GM21786 (cell line): Measurements from ENCODE around the gene CALHM6.

Experiments
- ATAC-seq: cut with Tn5 transposase; IDR thresholded peaks from one replicate; pipeline ENCODE4 v1.9.1; 2021; ENCODE audit not compliant: unreplicated experiment

CALHM6 gene

DNA sequence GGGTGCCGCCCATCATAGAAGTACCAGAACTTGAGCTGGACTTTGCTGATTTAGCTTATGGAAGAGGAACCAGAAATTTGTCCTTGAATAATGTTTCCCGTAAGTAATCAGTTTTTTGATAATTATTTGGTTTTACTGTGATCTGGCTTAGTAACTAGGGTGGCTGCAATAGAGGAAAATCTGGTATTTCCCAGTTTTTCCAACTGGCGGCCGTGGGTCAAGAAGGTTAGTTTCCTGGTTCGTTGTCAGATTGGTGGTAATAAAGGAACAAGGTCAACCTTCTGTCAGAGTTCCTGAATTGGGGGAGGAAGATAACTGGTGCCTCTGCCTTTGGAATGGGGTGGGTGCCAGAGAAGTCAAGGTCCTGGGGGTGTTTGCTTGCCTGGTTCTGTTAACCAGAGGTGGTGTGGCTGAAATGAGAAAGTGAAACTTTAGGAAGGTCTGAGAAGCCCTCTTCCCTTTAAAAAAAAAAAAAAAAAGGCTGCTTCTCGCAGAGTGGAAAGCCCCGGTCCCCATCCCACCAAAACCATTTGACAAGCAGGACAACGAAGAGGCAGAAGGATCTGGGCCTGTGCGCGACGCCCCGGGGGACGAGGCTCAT, at the start of gene CALHM6:
Gene CALHM6, plus strand, starts transcription at position 45 of the 601 bp plus-strand sequence. Its CDS starts 555 bp downstream, at position 600.
- ATAC-seq: no peak

- ATAC-seq: no peak
Observed at GRCh38 chr6:116412270-116412669, 48.9 kb upstream of the CALHM6 start.

- no peak for ATAC-seq
Observed at GRCh38 chr6:116413357-116413756, 47.8 kb upstream of the CALHM6 start.

DNA sequence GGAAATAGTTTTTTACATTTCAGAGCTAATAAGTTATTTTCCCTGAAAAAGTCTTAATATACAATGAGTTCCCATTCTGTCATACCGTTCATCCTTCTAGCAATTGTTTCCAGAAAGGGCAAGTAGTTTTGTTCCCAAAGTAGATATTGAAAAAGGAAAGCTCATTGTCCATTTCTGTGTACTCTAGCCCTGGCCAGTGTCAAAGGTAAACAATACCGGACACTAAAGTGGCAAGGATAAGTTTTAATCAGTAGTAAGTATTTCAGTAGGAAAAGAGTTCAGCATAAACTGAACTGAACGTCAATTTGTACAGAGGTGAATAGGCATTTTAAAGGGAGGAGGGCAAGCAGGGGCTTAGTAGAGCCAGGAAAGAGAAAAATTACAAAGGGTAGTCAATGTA, 43.5 kb upstream of the CALHM6 start:
- ATAC-seq: no peak

GRCh38 chr6:116419069-116419786, 41.9 kb upstream of the CALHM6 start:
- ATAC-seq: no peak

DNA sequence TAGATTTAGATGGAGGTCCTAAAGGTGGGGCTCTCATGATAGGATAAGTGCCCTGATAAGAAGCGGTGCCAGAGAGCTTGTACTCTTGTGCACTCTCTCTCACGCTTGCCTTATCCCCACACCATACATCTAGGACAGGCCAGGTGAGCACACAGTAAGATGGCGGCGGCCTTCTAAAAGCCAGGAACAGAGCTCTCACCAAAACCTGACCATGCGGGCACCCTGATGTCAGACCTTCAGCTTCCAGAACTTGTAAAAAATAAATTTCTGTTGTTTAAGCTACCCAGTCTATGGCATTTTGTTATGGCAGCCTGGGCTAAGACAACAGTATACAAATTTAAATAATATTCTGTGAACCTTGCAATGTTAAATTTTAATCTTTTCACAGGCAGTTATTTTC, 40.8 kb upstream of the CALHM6 start:
- ATAC-seq: no peak

GRCh38 chr6:116422238-116422637, 38.9 kb upstream of the CALHM6 start:
- ATAC-seq: no peak

- no peak for ATAC-seq
Observed at GRCh38 chr6:116424001-116424400, 37.2 kb upstream of the CALHM6 start.

DNA sequence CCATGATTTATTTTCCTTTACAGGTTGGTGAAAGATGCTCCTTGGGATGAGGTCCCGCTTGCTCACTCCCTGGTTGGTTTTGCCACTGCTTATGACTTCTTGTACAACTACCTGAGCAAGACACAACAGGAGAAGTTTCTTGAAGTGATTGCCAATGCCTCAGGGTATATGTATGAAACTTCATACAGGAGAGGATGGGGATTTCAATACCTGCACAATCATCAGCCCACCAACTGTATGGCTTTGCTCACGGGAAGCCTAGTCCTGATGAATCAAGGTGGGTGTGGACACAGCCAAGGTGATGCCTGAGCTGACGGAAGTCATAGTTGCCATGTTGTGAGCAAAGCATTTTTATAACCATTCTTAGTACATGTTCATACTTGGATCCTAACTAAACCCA, 34.6 kb upstream of the CALHM6 start:
- no peak for ATAC-seq

GRCh38 chr6:116429111-116429510, 32.1 kb upstream of the CALHM6 start:
- ATAC-seq: no peak

DNA sequence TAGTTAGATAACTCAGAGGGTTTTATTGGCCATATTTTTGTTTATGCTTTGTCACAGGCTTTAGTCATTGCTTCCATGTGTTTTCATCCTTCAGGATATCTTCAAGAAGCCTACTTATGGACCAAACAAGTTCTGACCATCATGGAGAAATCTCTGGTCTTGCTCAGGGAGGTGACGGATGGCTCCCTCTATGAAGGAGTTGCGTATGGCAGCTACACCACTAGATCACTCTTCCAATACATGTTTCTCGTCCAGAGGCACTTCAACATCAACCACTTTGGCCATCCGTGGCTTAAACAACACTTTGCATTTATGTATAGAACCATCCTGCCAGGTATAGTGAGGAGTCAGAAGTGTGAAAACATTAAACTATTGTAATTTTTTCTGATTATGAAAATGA, 30.3 kb upstream of the CALHM6 start:
- ATAC-seq: no peak

GRCh38 chr6:116431964-116432595, 29.1 kb upstream of the CALHM6 start:
- ATAC-seq: no peak

GRCh38 chr6:116433206-116433712, 27.9 kb upstream of the CALHM6 start:
- ATAC-seq: no peak

DNA sequence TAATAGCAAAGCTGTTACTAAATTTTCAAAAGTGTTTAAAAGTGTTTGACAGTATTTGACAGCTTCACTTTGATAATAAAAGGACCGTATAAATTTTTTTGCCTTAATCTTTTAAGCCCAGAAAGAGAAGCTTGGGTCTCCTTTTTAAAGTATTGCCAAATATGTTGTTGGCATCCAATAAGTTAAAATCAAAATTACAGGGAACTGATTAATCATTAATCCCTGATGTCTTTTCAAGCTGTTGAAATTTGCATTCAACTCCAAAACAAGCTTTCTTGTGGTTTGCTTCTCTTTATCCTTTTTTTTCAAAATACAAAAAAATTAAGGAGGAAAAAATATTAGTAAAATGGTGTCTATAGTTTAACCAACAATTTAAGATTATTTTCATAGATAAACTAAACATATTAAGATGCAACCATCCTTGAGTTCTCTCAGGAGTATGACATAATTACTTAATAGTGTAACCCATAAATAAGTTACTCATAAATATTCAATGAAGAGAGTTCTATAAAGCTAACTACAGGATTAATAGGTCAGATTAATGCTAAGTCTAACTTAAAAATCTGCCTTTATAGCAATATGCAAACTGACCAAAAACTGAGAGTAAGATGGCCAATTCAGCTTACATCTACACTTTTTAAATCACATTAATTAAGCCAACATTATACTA, 27.0 kb upstream of the CALHM6 start:
- ATAC-seq: no peak

DNA sequence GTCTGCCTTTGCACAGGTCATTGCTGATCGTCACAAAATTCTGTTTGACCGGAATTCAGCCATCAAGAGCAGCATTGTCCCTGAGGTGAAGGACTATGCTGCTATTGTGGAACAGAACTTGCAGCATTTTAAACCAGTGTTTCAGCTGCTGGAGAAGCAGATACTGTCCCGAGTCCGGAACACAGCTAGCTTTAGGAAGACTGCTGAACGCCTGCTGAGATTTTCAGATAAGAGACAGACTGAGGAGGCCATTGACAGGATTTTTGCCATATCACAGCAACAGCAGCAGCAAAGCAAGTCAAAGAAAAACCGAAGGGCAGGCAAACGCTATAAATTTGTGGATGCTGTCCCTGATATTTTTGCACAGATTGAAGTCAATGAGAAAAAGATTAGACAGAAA, 24.6 kb upstream of the CALHM6 start:
- no peak for ATAC-seq

DNA sequence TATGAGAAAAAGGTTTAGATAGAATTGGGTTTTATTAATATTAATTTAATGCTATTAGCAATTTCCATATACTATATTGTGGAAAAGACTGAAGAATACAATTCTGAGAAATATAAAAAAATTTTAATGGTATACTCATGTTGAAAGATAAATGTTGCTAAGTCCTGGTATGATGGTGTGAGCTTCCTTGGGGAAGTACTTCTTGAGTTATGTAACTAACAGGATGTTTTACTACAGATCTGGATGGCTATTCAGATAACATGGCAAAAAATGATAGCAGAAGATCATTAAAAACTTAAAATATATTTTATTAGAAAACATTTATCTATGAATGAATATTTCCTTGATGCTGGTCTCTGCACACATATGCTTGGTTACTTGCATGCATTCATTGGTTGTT, 23.5 kb upstream of the CALHM6 start:
- no peak for ATAC-seq

- ATAC-seq: no peak
Observed at GRCh38 chr6:116438590-116439448, 22.4 kb upstream of the CALHM6 start.

- no peak for ATAC-seq
Observed at GRCh38 chr6:116439522-116440051, 21.6 kb upstream of the CALHM6 start.

GRCh38 chr6:116443105-116443504, 18.1 kb upstream of the CALHM6 start:
- ATAC-seq: no peak

DNA sequence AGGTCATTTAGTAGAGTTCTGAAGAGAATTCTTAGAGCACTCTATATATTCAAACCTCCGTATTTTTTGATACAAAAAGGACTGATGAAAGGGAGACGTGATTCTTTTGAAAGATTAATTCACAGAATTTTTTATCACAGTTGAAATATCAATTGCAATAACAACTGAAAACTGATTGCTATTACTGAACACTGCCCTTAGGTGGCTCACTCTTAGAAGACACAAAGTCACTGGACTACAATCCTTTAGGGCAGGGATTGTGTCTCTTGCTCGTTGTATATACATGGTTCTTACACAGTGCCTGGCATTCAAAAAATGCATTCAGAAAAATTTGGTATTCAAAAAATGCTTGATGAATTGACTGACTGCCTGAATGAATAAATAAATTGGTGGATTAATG, 17.1 kb upstream of the CALHM6 start:
- peak; percentile 57 for ATAC-seq
